Stimulated activated CD4-positive, alpha-beta T cell treated with anti-CD3 and anti-CD28 coated beads, Interleukin-1b, Interleukin-23, amount 100 ng/mL, for 4 hours (primary cell): ENCODE measurements around the gene AGBL4.

Experiments
- DNase-seq, 2 donors: peaks; one replicate each; pipeline ENCODE4 v3.0.0-alpha.2; 2020; ENCODE audit warnings: low read depth in 2 of 2

AGBL4 gene

DNA sequence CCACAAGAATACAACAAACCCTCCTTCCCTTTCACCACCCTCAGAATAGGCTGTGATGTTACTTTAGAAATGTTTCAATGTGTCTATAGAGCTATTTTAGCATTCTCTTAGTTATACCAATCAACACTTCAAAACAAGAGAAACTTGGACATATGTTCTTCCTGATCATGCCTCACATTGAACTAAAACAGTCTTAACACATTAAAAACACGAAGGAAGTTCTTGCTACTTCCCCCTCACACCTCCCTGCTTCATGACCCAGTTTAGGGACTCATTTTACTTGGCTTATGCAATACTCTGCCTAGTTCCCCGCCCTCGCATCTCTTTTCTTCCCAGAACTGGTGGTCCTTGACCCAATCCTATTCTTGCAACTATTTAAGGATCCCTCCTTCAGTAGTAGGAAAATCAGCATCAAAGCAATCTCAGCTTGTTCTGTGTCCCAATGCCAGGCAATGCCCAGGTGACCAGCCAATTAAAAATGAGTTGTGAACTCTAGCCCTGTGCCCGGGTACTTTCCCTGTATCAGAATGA lies 838.2 kb downstream of the AGBL4 start:
- no peak for DNase-seq

DNA sequence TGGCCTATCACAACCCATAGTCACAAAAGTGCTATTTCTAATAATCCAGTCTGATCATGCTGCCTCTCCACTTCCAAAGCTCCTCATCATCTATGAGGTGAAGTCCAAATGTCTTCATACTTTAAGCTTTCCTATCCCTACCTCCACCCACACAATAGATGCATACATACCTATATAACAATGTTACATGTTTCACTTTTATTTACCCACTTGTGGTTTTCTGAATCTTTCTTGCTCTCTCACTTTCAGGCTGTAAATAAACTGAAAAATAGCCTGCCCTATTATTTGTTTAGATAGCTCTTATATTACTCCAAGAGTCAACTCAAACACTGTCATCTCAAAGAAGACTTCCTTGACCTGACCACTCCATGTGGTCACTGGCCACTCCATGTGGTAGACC lies 840.3 kb downstream of the AGBL4 start:
- DNase-seq = no peak

DNA sequence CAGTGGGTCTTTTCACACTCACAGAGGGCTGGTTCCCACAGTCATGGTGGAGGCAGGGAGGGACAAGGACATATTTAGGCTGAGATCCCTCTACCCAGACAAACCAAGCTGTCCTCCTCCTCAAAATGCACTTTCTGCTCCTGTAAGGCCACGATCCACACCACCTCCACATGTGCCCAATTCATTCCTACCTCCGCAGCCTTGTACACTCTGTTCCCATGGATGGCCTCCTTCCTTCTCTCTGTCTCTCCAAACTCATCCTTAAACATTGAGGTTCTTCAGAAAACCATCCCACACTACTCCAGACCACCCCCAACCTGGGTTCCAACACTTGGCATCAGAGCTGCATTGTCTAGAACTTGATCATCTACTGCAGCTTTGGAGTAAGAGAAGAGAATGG lies 842.7 kb downstream of the AGBL4 start:
- no peak for DNase-seq

DNA sequence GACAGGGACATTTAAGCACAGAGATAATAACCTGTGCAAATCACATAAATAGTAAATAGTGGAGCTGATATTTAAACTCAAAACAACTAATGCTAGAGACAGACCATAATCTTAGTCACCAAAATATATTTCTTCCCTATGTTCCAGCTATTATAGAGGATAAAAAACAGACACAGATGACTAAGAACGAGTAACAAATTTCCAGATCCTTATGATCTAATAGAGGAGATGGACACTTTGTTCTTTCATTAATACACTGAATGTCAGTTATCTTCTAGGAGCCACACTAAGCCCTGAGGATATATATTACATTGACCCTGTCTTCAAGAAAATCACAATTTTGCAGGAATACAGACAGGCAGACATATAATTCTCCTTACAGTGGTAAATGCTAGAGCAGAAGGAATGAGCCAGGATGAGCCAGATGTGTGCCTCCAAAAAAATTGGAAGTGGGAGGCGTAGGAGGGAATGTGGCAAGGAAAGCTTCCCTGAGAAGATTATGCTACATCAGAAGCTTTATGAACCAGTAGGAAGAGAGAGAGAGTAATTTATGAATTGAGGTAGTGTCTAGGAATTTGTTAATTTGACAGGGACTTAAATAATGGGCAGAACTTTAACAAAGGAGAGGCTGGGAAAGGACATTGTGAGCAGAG lies 851.7 kb downstream of the AGBL4 start:
- DNase-seq = no peak

DNA sequence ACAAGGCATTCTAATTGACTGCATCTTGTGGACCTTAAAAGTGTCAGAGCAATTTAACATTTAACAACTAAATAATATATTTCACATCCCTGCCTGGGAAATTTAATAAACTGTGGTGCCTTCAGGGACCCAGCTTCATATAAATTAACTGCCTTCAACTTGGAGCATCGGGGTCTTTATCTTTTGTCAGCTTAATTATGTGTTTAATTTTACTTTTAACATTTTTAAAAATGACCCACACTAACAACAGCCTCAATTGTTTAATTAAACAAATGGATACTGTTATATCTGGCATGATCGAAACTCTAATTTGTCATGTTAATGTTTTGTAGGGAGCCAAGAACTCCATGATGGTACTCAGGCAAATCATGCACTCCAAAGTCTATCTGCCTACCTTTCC lies 857.7 kb downstream of the AGBL4 start:
- DNase-seq = no peak

DNA sequence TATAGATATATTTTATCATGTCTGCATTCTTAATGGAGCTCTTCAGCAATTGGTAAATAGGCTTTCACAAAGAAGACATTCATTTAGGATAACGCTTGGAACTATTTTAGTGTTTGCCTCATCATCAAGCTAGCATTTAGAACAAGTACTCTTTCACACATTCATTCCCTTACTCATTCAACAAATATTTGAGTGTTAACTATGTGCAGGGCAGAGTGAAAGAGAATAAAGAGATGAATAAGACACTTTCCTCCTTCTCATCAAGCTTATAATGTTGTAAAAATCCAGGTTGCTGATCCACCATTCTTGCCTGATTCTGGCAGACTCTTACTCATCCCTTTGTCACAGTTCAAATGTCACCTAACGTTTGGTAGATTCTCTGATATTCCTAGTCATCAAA lies 860.7 kb downstream of the AGBL4 start:
- DNase-seq = no peak

DNA sequence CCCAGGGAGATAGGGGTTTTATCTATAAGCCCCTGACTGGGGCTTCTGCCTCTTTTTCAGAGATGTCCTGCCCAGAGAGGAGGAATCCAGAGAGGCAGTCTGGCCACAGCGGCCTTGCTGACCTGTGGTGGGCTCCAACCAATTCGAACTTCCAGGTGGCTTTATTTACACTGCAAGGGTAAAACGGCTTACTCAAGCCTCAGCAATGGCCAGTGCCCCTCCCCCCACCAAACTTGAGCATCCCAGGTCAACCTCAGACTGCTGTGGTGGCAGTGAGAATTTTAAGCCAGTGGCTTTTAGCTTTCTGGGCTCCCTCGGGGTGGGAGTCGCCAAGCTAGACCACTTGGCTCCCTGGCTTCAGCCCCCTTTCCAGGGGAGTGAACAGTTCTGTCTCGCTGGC lies 863.1 kb downstream of the AGBL4 start:
- DNase-seq = no peak

DNA sequence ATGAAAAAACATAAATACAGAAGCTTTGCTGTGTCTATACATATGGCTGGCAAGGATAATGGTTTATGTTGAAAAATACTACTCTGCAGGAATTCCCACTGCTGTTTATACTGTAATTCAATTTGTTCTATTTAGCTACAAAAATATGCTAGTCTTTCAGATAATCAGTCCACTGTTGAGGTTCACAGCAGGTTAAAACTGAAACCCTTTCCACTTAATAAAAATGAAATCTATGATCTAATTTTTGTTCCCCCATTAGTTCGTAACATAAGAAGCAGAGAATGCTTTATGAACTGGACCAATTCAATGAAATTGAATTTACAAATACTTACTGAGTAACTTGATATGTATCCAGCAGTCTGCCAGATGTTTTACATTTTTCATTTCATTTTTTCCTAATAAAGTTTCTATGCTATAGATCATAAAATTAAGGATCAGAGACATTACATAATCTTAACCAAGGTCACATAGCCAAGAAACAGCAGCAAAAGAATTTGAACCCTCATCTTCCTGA lies 887.0 kb downstream of the AGBL4 start:
- no peak for DNase-seq

DNA sequence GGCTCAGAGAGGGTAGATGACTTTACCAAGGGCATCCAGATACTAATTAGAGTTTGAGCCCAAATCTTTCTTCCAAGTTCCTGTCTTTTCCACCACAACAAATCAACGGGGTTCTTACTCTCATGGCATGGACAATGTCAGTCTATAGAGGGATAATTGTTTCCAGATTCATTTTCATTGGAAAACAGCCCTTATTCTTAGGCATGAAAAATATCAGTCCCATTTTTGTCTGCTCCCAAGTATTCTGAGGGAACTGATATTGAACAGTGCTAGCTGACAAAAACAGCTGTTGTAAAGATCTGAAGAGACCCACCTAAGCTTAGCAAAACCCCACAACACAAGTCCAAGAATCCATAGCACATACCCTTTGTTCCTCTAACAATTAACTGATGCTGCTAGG lies 898.0 kb downstream of the AGBL4 start:
- no peak for DNase-seq

DNA sequence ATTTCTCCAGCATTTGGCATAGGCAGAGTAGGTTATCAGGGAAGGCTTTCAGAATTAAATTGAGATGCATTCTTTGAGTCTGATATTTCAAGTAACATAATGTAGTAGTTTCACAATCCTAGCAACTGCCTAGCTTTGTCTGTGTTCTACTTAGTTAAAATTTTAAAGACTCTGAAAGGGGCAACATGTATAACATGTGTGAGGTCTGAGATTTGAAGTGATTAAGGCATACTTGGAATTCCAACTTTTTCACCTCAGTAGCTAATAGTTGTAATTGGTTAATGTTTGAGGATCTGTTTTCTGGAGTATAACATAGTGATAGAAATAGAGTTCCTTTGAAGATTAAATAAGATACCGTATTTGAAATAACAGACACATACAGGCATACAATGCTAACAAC lies 911.8 kb downstream of the AGBL4 start:
- no peak for DNase-seq

DNA sequence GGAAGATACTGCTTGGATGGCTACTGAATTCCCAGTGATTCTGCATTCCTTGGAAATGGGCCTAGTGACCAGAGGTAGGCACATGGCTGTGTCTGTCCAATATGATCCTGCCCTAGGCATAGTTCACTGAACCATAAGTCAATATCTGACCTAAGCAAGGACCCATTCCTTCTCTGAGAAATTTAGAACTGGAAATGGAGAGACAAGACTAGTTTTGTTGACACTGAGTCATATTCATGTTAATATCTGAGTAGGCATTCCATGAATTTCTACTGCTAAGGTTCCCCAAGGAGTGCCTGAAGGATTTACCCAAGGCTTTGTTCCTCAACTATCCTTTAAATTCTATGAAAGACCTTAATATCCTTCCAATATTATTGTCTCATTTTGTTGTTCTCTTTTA lies 917.3 kb downstream of the AGBL4 start:
- DNase-seq = no peak

DNA sequence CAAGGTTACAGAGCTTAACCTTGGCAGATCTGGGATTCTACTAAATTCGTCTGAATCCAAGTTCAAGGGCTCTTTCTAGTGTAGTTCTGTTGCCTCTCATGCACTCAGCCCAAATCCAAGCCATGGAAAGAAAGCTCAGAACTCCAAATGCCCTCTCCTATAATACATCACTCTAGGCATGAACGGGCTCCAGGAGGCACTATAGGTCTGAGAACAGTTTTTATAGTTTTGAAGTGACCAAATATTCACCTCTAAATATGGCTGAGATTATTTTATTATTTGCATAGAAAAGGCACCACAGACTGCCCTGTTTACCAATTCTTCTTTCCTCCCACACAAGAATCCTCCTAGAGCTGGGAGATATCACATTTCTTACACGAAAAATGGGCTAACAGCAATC lies 919.2 kb downstream of the AGBL4 start:
- no peak for DNase-seq

DNA sequence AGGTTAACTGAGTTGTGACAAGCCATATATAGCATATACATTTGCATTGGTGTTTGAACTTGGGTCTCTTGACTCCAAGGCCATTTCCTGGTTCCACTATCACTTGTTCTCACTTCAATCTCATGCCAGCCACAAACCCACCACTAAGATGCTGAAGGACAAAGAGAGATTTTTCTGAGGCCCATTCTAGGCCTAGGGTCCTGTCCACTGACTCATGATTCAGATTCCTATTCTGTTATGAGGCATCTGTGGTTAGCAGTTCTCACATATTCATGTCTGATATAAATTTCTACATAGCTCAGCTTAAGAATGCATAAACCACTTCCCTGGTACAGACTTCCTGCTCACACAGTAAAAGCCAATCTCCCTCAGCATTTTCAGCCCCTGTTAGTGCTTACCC lies 921.0 kb downstream of the AGBL4 start:
- no peak for DNase-seq

DNA sequence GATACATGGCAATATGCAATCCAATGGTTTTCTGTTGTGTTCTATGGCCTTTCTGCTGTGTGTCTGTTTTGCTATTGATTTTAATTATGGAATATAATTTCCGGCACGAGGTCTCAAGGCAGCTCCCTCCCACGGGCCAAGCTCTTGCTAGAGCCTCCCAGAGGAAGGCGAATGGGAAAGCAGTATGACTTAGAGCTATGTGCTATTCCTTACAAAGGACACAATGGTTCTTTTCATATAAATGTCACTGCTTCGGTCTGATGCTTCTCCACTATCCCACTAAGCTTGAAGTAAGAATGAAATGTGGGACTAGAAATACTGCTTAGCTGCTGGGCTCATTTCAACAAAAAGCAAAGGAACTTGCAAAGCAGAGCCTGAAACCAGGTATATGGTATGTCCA lies 924.9 kb downstream of the AGBL4 start:
- no peak for DNase-seq

DNA sequence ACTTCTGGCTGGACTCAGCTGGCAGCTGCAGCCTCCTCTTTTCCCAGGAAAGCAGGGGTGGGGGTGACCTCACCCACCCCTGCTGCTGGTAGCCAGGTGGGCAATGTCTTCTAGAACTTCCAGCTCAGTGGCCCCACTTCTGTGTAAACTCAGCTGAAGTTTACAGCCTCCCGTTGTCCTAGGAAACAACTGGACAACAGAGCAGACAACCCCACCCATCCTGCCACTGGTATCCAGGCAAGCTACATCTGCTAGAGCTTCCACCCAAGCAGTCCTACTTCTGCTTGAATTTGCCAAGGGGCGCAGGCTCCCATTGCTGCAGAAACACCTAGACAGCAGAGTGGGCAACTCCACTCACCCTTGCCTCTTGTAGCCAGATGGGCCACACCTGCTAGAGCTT lies 937.4 kb downstream of the AGBL4 start:
- DNase-seq = no peak

DNA sequence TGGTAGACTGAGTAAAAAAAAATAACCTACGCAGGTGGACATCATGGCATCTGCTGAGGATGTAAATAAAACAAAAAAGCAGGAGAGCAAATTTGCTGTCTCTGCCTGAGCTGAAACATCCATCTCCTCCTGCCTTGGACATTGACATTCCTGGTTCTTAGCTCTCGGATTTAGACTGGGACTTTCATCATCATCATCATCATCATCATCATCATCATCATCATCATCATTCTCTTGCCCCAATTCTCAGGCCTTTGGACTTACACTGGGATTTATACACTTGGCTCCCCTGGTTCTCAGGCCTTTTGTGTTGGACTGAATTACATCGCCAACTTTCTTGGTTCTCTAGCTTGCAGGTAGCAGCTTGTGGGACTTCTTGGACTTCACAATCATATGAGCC lies 938.7 kb downstream of the AGBL4 start:
- no peak for DNase-seq

DNA sequence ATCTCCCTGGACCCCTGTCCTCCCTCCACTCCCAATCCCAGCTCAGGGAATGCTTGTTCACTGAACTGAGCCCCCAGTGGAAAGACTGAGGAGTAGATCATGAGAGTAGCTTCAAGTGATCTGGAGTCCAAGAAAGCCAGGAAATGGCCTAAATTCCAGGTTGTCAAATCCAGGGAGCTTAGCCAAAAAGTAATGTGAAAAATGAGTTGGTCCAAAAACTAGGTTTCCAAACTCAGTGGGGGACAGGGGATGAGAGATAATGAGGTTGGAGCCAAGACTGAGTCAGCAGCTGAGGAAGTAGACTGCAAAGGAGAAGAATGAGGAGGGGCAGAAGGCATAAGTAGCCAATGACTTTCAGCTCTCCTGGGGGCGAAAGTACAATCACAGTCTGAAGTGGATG lies 963.0 kb downstream of the AGBL4 start:
- no peak for DNase-seq

DNA sequence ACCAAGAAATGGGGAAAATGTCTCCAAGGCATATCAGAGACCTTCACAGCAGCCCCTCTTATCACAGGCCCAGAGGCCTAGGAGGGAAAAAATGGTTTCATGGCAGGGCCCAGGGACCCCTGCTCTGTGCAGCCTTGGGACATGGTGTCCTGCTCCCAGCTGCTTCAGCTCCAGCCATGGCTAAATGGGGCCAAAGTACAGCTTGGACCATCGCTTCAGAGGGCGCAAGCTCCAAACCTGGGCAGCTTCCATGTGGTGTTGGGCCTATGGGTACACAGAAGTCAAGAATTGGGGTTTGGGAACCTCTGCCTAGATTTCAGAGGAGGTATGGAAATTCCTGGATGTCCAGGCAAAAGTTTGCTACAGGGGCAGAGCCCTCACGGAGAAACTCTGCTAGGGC lies 964.7 kb downstream of the AGBL4 start:
- DNase-seq = no peak

DNA sequence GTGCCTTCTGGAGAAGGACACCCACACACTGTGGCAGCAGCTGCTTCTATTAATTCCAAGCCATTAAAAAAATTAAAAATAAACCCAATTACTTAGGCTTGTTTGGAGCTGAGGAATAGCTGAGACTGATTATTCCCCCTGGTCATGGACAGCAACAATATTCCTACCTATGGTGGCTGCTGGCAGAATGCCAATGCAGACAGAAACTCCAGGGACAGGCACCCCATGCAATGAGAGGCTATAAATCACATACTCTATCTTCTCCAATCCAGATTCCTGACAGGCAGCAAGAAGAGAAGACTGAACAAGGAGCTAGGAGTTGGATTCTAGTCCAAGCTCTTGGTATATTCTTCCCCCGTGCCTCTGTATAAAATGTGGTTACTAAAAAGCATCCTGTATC lies 971.7 kb downstream of the AGBL4 start:
- no peak for DNase-seq

DNA sequence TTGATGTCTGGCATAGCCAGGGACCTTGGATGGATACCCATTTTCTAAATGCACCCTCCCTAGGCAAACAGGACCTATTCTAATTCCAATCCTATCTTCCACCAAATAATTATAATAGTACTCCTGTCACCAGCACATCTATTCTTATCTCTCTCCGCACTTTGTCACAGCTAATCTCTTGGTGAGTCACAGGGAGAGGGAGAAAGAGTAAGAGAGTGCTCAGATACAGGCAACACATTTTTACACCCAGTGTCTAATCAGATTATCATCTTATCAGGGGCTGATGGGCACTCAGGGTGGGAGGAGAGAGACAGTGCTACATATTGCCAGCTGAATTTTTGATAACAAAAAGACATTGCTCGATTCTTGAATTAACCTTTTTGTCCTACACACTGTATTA lies 972.1 kb downstream of the AGBL4 start:
- DNase-seq = no peak

DNA sequence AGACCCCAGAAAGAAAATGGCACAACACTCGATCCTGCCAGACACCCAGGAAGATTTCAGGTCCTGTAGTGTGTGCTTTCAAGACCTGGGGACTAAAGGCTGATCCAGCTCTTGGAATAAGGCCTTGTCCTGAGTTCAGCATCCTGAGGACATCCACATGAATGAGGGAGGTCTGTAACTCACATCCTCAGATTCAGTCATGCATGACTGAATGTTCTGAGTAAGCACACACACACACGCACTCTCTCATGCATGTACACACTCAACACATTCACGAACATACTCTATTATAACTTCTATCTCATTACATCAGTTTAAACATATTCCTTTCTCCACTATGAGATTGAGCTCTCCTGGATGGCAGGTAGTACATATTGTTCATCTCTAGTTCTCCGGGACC lies 973.7 kb downstream of the AGBL4 start:
- no peak for DNase-seq

DNA sequence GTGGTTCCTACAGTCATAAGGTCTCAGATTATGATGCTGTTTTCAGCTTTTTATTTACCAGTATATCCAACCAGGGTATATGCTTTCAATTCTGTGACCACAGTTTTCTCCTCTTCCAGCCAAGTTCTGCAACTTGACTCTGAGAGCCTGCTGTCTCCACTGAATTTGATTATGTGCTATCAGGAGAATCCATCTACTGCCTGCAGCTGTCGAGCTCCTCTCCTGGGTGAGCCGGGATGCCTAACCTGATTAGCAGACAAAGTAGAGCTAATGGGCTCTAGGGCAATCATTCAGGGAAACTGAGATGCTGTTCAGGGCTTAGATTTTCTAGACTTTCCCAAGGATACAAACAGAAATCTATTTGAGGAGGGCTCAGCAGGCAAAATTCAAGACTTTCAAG lies 975.6 kb downstream of the AGBL4 start:
- no peak for DNase-seq

DNA sequence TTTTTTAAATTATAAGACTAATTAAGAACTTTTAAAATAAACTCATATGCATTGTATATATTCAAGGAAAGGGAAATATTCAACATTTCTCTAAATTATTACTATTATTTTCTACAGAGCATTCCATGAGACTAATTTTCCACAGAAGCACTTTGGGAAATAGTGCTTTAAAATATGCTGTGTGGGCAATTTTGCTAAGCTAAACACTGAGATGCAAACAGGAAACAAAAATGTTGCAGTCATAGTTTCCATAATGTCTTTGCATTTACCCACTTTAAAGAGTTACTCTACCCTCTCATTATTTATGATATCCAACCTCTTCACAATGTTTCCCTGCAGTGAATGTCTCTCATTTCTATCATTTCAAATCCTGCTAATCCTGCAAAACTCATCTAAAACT lies 977.4 kb downstream of the AGBL4 start:
- no peak for DNase-seq

DNA sequence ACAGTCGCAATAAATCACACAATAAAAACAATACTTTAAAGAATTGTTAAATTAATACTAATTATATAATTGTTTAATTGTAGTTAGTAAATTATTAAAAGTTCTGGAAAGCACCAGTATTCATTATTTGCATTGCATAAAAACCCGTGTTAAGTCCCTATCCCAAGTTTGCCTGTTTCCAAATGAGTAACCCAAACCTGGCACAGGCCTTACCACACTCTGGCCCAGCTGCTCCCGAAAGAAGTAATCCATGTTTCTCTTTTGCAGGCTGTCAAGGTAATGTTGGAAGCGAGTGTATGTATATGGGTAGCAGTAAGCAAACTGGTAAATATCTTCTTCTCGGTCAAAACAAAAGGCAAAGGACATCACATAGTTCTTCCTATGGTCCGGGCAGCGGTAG lies 978.4 kb downstream of the AGBL4 start:
- DNase-seq = no peak
